ENCODE measurements around the gene CYTH4. TPM values are rescaled to one million over a fixed set of nuclear protein-coding genes. Genes with fewer than 3 reads are reported as not detected.

Gene CYTH4
- total and polyA plus RNA-seq, 2 of the 13 experiments (the other 11 are each of a cell fraction or from before 2014, with no cell fraction given): not detected

- ChIA-PET POLR2A (no interaction called here), CTCF (ENCODE audit: low intra/inter-chr PET ratio, low total read pairs) (no interaction called here)
- no peak overlapping the region for H3K27ac ChIP-seq (ENCODE audit: extremely low read length, insufficient read depth, low read length)
Measured at GRCh38 chr22:37310075-37310606, 27.8 kb downstream of the CYTH4 start.

More at GRCh38 chr22:37310075-37310606, 27.8 kb downstream of the CYTH4 start:
- WGBS (ENCODE audit: low lambda C conversion rate): 12% methylated on average over 10 of the region's 11 CpGs
- FAIRE-seq (no peak), DNase-seq (ENCODE audit: low spot score) (no peak), ATAC-seq (no peak)
- Histone ChIP-seq H3K9me3 (ENCODE audit: low read length) (no peaks in the 10 kb centered on the region), H3K9ac (ENCODE audit: insufficient read depth, low read depth, low read length) (no peak overlapping the region), H3K27me3 (ENCODE audit: control insufficient read depth in 1 of 2, insufficient read depth in 2 of 2, low read length in 2 of 2) (peaks cover 3 to 22% of the 10 kb centered on the region in 2 experiments; a peak in 4 of 5 replicates), H3K79me2 (ENCODE audit: insufficient read depth, low read length) (no peaks in the 10 kb centered on the region), H3K4me1 (ENCODE audit: insufficient read depth, low read length) (peaks cover 21% of the 10 kb centered on the region; the same call in 1 of the 2 replicates), H3K36me3 (replicated peaks in 1 of 2; ENCODE audit: control insufficient read depth in 1 of 2, insufficient read depth in 2 of 2, low read length in 2 of 2) (no peaks in the 10 kb centered on the region), H3K4me3 (replicated peaks in 1 of 3; ENCODE audit: insufficient read depth in 1 of 3, low read depth in 2 of 3, low read length in 3 of 3) (no peak overlapping the region), H2AFZ (ENCODE audit: low read length) (no peak overlapping the region), H3K4me2 (ENCODE audit: low read depth, low read length) (no peak overlapping the region), H4K20me1 (ENCODE audit: insufficient read depth, low read length) (no peaks in the 10 kb centered on the region)
- TF ChIP-seq, protein P1, sequence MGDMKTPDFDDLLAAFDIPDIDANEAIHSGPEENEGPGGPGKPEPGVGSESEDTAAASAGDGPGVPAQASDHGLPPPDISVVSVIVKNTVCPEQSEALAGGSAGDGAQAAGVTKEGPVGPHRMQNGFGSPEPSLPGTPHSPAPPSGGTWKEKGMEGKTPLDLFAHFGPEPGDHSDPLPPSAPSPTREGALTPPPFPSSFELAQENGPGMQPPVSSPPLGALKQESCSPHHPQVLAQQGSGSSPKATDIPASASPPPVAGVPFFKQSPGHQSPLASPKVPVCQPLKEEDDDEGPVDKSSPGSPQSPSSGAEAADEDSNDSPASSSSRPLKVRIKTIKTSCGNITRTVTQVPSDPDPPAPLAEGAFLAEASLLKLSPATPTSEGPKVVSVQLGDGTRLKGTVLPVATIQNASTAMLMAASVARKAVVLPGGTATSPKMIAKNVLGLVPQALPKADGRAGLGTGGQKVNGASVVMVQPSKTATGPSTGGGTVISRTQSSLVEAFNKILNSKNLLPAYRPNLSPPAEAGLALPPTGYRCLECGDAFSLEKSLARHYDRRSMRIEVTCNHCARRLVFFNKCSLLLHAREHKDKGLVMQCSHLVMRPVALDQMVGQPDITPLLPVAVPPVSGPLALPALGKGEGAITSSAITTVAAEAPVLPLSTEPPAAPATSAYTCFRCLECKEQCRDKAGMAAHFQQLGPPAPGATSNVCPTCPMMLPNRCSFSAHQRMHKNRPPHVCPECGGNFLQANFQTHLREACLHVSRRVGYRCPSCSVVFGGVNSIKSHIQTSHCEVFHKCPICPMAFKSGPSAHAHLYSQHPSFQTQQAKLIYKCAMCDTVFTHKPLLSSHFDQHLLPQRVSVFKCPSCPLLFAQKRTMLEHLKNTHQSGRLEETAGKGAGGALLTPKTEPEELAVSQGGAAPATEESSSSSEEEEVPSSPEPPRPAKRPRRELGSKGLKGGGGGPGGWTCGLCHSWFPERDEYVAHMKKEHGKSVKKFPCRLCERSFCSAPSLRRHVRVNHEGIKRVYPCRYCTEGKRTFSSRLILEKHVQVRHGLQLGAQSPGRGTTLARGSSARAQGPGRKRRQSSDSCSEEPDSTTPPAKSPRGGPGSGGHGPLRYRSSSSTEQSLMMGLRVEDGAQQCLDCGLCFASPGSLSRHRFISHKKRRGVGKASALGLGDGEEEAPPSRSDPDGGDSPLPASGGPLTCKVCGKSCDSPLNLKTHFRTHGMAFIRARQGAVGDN (CRISPR knock-in tag; IDR thresholded peaks at IDR 0.05): 0 out of 2 replicates have a peak, but pooled peaks have one; percentile 2
- TF ChIP-seq RBAK (CRISPR knock-in tag; IDR thresholded peaks at IDR 0.05): no peak
- 0 out of 2 replicates have a peak, but pooled peaks have one; percentile 53 for TF ChIP-seq ZNF629 (CRISPR knock-in tag; conservative IDR thresholded peaks at IDR 0.05)
- no peak for TF ChIP-seq CCAR2 (optimal IDR thresholded peaks at IDR 0.05; ENCODE audit: low read depth, low read length)
- TF ChIP-seq HNF4A (CRISPR knock-in tag; IDR thresholded peaks at IDR 0.05): no peak
- TF ChIP-seq ZNF775 (CRISPR knock-in tag; IDR thresholded peaks at IDR 0.05; ENCODE audit: borderline replicate concordance): no peak
- no peak for TF ChIP-seq ZNF326 (CRISPR knock-in tag; IDR thresholded peaks at IDR 0.05; ENCODE audit: borderline replicate concordance)
- no TSS peak for BruUV-seq (replicated peaks)
- intact Hi-C loops (cut with micrococcal nuclease; ENCODE audit: unreplicated experiment) (no loop called here), in situ Hi-C loops (cut with HindIII; ENCODE audit: extremely low pct_ligation_motif_present, low pct_unique_long_range_greater_than_20kb) (no loop called here)
